ENCODE results near the gene ELOB.

GRCh38 chr16:2786061-2786825 is 9.2 kb upstream of the ELOB start:
- TF ChIP-seq CTCF (conservative IDR thresholded peaks at IDR 0.05 in 1 of 2, IDR thresholded peaks at IDR 0.05 in 1 of 2; ENCODE audit: low read depth in 1 of 2, low read length in 2 of 2) (no peak), EZH2 (IDR thresholded peaks at IDR 0.05; ENCODE audit: low read length, missing control alignments) (no peak)

All from fibroblast of lung (primary cell).